Hypothalamus (tissue), 51 donors: ENCODE results near the gene TRAF5.

Experiments used
- DNase-seq, 51 donors: peaks; one replicate each; lab custom pipeline; 2025; lab: John Stamatoyannopoulos, UW

TRAF5 gene

DNA sequence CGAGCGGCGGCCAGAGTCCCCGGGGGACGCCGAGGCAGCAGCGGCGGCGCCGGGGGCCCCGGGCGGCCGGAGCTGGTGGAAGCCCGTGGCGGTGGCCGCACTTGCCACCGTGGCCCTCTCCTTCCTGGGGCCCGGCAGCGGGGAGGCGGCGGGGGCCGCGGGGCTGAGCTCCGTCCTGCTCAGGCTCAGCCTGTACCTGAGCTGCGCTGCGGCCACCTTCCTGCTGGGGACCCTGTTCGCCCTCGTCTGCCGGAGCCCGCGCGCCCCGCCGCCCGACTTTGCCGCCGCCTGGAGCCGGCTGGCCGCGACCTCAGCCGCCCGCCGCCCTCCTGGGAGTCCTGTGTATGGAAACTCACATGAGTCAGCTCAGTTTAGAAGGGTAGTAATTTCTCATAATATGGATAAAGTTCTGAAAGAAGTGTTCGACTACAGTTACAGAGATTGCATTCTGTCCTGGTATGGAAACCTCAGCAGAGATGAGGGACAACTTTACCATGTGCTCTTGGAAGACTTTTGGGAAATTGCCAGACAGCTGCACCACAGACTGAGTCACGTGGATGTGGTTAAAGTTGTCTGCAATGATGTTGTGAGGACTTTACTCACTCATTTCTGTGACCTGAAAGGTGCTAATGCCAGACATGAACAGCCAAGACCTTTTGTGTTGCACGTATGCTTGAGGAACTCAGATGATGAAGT is 90.1 kb downstream of the TRAF5 start:
- DNase-seq = peak in 9 of 51 donors; percentile 5 to 39 (median 15)

DNA sequence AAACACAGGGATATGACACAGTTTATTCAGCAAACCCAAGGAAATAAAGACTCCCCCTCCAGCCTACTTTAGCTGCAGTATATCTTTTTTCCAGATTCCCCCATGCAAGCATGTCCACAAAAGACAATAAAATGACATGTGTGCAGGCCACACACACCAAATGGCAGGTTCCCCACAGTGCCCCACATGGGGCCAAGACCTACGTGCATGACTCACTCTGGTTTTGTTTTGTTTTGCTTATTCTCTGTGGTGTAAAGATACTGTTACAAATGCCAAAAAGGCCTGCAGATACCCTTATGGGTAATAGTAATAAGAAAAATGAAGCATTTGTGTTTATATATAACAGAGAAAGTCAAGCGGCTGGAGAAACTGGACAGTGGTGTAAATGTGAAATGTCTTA is 93.8 kb downstream of the TRAF5 start:
- no peak for DNase-seq

DNA sequence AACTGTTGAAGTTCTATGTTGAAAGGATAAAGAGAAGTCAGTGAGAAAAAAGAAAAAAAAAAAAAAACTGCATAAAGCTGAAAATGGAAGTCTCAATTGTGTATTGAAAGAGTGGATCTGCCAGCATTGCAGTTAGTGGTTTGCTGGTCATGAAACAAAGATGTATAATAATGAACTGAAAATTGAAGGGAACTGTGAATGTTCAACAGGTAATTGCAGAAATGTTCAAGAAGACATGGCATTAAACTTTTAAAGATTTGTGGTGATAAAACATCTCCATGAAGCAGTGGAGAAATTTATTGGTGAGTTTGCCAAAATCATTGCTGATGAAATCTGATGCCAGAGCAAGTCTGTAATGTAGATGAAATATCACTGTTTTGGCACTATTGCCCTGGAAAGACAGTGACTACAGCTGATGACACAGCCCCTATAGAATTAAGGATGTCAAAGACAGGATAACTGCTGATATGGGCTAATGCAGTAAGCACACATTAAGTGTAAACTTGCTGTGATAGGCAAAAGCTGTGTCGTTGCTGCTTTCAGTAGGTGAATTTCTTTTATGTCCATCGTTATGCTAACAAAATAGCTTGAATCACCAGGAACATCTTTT is 94.3 kb downstream of the TRAF5 start:
- DNase-seq = no peak

DNA sequence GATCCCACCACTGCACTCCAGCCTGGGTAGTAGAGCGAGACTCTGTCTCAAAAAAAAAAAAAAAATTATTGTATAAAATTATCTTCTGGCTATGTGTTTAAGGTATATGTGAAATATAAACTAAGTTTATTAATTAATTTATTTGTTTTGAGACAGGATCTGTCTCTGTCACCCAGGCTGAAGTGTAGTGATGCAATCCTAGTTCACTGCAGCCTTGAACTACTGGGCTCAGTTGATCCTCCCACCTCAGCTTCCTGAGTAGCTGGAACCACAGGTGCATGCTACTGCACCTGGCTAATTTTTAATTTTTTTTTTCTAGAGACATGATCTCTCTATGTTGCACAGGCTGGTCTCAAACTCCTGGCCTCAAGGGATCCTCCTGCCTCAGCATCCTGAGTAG is 97.4 kb downstream of the TRAF5 start:
- DNase-seq = no peak
